ENCODE results near the gene BPTF.

- TF ChIP-seq CTCF (IDR thresholded peaks at IDR 0.05; ENCODE audit: borderline replicate concordance, extremely low read depth, low read length, poor library complexity, severe bottlenecking) (no peak), EZH2 (IDR thresholded peaks at IDR 0.05; ENCODE audit: borderline replicate concordance, low read depth, low read length, severe bottlenecking) (no peak)
Observed at GRCh38 chr17:67922503-67922902, 97.2 kb downstream of the BPTF start.
